ENCODE measurements around the gene ESAM. TPM values are rescaled to one million over a fixed set of nuclear protein-coding genes. Genes with fewer than 3 reads are reported as not detected.
A peak's percentile ranks its signal among the peaks of the same experiment; 100 is the strongest.

The ESAM gene
- total RNA-seq, 1 donor from 2014 or later: not detected

DNA sequence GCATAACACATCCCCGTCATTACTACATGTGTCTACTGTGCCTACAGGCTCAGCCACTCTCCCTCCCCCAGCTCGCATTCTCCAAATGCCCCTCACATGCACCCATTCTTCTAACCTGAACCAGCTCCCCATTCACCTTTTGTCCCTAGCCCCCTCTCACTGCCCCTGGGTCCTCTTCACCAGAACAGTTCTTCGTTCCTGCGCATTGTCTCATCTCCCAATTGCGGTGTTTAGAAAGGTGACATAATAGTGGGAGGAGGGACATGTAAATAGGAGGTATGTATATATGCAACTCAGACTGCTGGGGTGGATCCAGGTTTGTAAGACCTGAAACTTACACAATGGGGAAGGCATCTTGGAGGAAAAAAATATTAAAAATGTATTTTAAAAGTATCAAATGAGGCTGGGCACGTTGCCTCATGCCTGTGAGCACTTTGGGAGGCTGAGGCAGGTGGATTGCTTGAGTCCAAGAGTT lies 5.3 kb downstream of the ESAM start:
- FAIRE-seq (no peak), DNase-seq (ENCODE audit: low read depth) (no peak)
- H3K4me3 ChIP-seq (ENCODE audit: low read depth, low read length): no peak overlapping the region
- H3K36me3 ChIP-seq (ENCODE audit: control insufficient read depth, insufficient read depth, low read length): no peaks in the 10 kb centered on the region
- TF ChIP-seq, protein P1, sequence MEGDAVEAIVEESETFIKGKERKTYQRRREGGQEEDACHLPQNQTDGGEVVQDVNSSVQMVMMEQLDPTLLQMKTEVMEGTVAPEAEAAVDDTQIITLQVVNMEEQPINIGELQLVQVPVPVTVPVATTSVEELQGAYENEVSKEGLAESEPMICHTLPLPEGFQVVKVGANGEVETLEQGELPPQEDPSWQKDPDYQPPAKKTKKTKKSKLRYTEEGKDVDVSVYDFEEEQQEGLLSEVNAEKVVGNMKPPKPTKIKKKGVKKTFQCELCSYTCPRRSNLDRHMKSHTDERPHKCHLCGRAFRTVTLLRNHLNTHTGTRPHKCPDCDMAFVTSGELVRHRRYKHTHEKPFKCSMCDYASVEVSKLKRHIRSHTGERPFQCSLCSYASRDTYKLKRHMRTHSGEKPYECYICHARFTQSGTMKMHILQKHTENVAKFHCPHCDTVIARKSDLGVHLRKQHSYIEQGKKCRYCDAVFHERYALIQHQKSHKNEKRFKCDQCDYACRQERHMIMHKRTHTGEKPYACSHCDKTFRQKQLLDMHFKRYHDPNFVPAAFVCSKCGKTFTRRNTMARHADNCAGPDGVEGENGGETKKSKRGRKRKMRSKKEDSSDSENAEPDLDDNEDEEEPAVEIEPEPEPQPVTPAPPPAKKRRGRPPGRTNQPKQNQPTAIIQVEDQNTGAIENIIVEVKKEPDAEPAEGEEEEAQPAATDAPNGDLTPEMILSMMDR (IDR thresholded peaks at IDR 0.05; ENCODE audit: insufficient read depth, low read length, severe bottlenecking): no peak
- peaks cover 13% of the 10 kb centered on the region for H3K27me3 ChIP-seq (ENCODE audit: control insufficient read depth, insufficient read depth, low read length)

DNA sequence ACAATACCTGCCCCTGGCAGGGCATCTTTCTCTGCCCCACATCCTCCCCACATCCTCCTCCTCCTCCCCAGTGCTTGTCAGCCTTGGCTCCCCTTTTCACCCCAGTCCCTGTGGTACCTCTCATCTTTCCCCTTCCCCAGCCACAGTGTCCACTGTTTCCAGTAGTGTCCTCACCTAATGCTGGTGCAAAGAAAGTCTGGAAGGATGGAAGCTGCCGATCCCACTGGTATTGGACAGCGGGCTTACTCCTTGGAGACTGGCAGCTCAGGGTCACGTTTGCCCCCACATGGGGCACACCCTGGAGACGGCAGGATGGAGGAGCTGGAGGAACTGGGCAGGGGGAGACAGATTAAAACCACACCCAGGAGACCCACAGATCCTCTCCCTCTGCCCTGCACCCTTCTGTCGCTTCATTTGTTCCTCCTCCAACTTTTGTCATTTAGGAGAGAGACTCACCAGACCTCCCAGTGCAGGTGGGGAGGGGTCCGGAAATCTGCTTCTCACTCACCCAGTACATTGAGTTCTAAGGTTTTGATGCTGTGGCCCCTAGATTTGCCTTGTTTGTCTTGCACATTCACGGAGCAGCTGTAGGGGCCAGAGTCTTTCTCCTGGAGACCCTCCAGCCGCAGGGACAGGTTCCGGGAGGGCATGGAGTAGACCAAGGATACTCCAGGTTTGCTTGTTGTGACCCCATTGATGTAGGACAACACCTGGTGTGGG lies 5.9 kb downstream of the ESAM start:
- no peak overlapping the region for H3K4me3 ChIP-seq (ENCODE audit: low read depth, low read length)
- no peaks in the 10 kb centered on the region for H3K36me3 ChIP-seq (ENCODE audit: control insufficient read depth, insufficient read depth, low read length)
- H3K27me3 ChIP-seq (ENCODE audit: control insufficient read depth, insufficient read depth, low read length): peaks cover 13% of the 10 kb centered on the region
- TF ChIP-seq, protein P1 (IDR thresholded peaks at IDR 0.05; ENCODE audit: insufficient read depth, low read length, severe bottlenecking): no peak
- FAIRE-seq: peak; percentile 52
- no peak for DNase-seq (ENCODE audit: low read depth)

DNA sequence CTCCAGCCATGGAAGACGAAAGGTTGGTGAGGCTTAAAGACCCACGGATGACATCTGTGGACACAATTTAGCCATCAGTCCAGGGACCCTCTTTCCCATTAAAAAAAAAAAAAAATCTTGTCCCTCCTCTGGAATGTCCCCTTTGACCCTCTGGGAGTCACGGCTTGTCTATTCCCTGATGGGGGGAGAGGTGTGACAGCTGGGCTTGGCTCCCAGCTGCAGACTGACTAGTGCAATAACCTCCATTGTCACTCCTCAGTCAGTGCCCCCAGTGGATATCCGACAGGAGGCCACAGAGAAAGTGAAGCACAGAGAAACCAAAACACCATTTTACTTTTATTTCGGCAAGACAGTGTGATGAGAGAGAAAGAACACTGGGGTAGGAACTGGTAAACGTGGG lies 7.4 kb downstream of the ESAM start:
- TF ChIP-seq, protein P1 (IDR thresholded peaks at IDR 0.05; ENCODE audit: insufficient read depth, low read length, severe bottlenecking): no peak
- FAIRE-seq (no peak), DNase-seq (ENCODE audit: low read depth) (no peak)
- Histone ChIP-seq H3K36me3 (ENCODE audit: control insufficient read depth, insufficient read depth, low read length) (no peaks in the 10 kb centered on the region), H3K4me3 (ENCODE audit: low read depth, low read length) (no peak overlapping the region), H3K27me3 (ENCODE audit: control insufficient read depth, insufficient read depth, low read length) (peaks cover 5% of the 10 kb centered on the region)

DNA sequence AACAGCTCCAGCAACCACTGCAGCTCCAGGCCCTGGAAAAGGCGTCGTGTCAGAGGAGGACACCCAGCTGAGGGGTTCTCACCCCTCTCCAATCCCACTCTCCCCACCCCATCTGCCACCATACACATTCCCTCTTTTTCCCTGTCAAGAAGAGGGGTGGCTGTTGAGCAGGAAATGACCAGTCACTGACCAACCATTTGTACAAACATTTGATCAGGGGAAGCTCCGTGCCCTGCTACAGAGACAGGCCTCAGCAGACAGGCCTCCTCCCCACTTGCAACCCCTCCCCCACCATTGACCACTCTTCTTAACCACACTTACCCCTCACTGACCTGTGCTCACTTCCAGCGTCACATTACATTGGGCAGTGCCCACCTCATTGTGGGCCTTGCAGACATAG lies 7.8 kb downstream of the ESAM start:
- Histone ChIP-seq H3K4me3 (ENCODE audit: low read depth, low read length) (no peak overlapping the region), H3K27me3 (ENCODE audit: control insufficient read depth, insufficient read depth, low read length) (peaks cover 1% of the 10 kb centered on the region), H3K36me3 (ENCODE audit: control insufficient read depth, insufficient read depth, low read length) (no peaks in the 10 kb centered on the region)
- DNase-seq (ENCODE audit: low read depth) (no peak), FAIRE-seq (peak; percentile 60)
- TF ChIP-seq, protein P1 (IDR thresholded peaks at IDR 0.05; ENCODE audit: insufficient read depth, low read length, severe bottlenecking): no peak

DNA sequence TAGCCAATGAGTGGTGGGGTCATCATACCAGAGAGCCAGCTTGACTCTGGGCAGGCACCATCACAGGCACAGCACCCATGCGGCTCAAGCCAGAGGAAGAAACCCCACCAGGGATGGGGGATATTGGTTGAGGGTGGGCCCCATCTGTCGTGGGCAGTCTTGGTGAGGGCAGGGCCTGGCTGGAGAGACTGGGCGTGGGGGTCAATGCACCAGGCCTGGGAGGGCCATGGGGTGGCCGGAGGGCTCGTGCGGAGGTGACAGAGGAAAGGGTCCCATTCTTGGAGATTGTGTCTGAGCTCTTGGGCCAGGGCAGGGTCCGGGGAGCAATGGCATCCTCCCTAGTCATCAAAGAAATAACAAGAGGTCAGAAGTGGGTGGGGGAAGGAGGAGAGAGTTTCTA lies 8.5 kb downstream of the ESAM start:
- DNase-seq (ENCODE audit: low read depth) (no peak), FAIRE-seq (no peak)
- no peaks in the 10 kb centered on the region for H3K36me3 ChIP-seq (ENCODE audit: control insufficient read depth, insufficient read depth, low read length)
- TF ChIP-seq, protein P1 (IDR thresholded peaks at IDR 0.05; ENCODE audit: insufficient read depth, low read length, severe bottlenecking): no peak
- H3K4me3 ChIP-seq (ENCODE audit: low read depth, low read length): no peak overlapping the region
- H3K27me3 ChIP-seq (ENCODE audit: control insufficient read depth, insufficient read depth, low read length): no peaks in the 10 kb centered on the region

DNA sequence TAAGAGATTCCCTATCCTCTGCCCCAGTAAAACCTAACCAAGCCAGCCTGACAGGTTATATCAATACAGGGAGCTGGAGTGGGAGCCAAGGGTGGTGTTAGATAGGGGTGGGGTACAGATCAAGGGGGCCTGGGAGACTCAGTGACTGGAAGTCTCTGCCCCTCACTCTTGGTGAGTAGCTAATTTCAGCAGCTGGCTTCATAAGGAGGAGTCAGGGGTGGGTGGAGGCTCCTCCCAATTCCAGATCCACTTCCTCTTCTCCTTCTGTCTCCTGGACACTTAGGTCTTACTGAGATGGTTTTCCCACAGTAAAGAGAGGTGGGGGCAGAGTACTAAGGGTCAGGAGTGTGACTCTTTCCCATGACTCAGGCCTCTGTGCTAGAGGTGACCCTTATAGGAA lies 8.9 kb downstream of the ESAM start:
- H3K36me3 ChIP-seq (ENCODE audit: control insufficient read depth, insufficient read depth, low read length): no peaks in the 10 kb centered on the region
- DNase-seq (ENCODE audit: low read depth) (no peak), FAIRE-seq (no peak)
- H3K4me3 ChIP-seq (ENCODE audit: low read depth, low read length): no peak overlapping the region
- TF ChIP-seq, protein P1 (IDR thresholded peaks at IDR 0.05; ENCODE audit: insufficient read depth, low read length, severe bottlenecking): no peak
- no peaks in the 10 kb centered on the region for H3K27me3 ChIP-seq (ENCODE audit: control insufficient read depth, insufficient read depth, low read length)

Measured in bronchial epithelial cell (primary cell).